Panc1 (cell line): ENCODE results near the gene CUZD1.

Experiments
- CTCF ChIP-seq: fragments of 450-650 bp; IDR thresholded peaks from 2 replicates; pipeline ENCODE4 v1.5.1; 2017; ENCODE audit warnings: mild to moderate bottlenecking
- POLR2AphosphoS5 ChIP-seq: IDR thresholded peaks from 2 replicates; pipeline ENCODE4 v1.6.1; 2012; ENCODE audit warnings: mild to moderate bottlenecking, low read depth, low read length, moderate library complexity
- REST ChIP-seq, 2 experiments: IDR thresholded peaks; 2 replicates each; pipeline ENCODE4 v1.6.1; 2011 to 2012; ENCODE audit warnings: low read depth in 2 of 2, control low read depth in 1 of 2, low read length in 1 of 2, mild to moderate bottlenecking in 1 of 2, moderate library complexity in 1 of 2; ENCODE audit not compliant: insufficient read depth in 1 of 2
- SIN3A ChIP-seq: IDR thresholded peaks from 2 replicates; pipeline ENCODE4 v1.6.1; 2012; ENCODE audit warnings: low read depth, mild to moderate bottlenecking, low read length, moderate library complexity, borderline replicate concordance; ENCODE audit not compliant: insufficient read depth
- TCF7L2 ChIP-seq: IDR thresholded peaks from 2 replicates; pipeline ENCODE4 v1.6.1; 2011; ENCODE audit warnings: mild to moderate bottlenecking, low read depth, low read length, inconsistent platforms

- no peak for TF ChIP-seq TCF7L2
- no peak for TF ChIP-seq CTCF
- TF ChIP-seq REST (IDR thresholded peaks at IDR 0.05; ENCODE audit: insufficient read depth in 1 of 2, low read depth in 2 of 2, low read length in 1 of 2): no peak
- no peak for TF ChIP-seq POLR2AphosphoS5
- no peak for TF ChIP-seq SIN3A
Measured at GRCh38 chr10:122856902-122857301, 11.2 kb upstream of the CUZD1 start.
